ENCODE data around the gene SESN1.

SESN1 gene

DNA sequence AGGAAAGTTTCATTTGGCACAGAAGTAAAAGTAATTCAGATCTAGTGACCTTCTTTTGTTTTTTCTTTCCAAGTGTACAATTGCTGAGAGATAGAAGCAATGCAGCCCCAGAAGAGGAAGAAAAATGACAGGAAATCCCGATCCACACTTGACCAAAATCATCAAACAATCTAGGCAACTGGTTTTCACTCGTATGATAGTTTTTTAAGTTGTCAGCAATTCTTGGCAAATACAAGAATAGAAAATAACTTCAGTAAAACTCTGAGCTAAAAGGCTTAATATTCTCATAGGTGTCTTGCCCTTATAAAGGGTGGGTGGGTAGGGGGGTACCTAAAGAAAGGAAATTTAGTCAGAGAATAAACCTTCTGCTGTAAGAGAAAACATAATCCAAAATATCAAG, 36.0 kb downstream of the SESN1 start:
- DNase-seq = no peak

DNA sequence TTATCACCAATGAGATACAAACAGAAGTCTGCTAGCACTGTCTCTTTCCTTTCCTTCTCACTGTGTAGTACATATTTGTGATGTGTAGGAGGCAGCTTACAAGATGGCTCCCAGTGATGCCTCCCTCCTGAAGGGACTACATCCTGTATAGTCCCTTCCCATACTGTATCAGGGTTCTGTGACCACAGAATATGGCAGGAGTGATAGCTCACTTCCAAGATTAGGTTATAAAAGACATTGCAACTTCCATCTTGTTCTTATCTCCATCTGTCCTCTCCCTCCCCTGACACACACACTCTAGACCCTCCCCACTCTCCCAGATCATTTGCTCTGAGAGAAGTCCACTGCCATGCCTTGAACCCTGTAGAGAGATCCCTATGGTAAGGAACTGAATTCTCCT, 38.0 kb downstream of the SESN1 start:
- no peak for DNase-seq

- DNase-seq = no peak
Measured at GRCh38 chr6:109055771-109056235, 38.8 kb downstream of the SESN1 start.

GRCh38 chr6:109053336-109053735, 41.3 kb downstream of the SESN1 start:
- no peak for DNase-seq

- DNase-seq = no peak
Measured at GRCh38 chr6:109052852-109053251, 41.8 kb downstream of the SESN1 start.

DNA sequence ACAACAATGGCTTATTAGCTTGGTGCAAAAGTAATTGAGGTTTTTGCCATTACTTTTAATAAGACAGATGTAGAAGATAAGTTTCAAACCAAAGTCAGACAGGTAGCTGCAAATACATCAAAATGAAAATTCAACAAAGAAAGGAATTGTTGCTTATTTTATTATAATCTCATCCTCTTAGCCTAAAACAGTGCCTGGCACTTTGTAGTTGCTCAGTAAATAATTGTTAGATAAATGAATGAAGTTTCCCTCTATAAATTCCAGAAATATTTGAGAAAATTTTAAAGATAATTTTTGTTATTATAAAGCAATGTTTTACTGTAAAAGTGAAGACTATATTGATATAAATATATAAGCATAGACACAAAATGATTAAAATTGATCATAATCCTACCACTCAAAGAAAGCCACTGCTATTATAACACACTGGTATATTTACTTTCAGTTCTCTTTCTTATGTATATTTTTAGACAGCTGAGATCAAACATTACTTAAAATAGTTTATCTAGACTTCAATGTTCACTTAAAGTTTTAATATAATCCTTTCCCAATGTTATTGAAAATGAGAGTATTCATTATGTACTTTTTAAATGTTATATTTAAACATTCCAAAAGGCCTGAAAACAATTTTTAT, 42.5 kb downstream of the SESN1 start:
- DNase-seq = no peak

GRCh38 chr6:109051301-109052017, 43.2 kb downstream of the SESN1 start:
- DNase-seq = no peak

DNA sequence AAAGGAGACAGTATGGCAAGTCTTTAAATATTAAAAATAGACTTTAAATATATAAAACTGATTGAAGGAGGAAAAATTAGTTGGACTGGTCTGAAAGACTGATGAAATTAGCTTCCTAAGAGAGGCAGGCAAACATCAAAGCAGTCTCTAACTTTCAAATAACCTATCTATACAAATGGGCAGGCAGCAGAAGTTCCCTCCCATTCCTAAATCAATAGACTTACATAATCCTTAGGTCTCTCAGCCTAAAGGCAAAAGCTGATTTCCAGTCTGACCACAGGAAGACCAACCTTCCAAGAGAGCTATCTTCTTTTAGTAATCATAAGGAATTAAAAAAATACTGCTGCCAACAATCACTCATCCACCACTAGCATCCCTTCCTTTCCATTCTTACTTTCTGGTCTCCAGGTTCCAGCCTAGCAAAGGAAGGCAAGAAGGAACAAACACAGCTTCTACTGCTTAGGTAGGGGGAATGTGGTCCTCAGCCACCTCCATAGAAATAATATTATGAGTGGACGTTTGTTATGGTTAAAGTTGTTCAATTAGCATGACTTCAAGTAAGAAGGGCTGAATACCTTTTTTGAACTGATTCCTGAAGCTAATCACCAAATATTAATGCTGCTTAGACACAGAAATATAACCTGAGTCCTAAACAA, 44.1 kb downstream of the SESN1 start:
- no peak for DNase-seq

- no peak for DNase-seq
Measured at GRCh38 chr6:109050012-109050411, 44.6 kb downstream of the SESN1 start.

GRCh38 chr6:109048670-109049415, 45.8 kb downstream of the SESN1 start:
- no peak for DNase-seq

- no peak for DNase-seq
Measured at GRCh38 chr6:109048176-109048575, 46.5 kb downstream of the SESN1 start.

DNA sequence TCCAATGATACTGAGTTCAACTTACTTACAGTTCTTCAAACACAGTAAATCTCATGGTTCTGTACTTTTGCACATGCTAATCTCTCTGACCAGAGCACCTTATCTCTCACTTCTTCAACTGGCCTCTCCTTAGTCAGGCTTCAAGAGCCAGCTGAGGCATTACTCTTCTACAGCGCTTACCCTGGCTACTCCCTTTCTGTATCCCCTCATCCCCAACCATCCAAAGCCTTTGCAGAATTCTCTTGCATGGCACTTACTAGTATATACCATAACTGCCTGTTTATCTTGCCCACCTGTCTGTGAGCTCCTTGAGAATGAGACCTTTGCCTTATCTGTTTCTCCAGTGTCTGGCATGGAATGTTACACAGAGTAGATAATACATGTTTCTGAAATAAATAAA, 49.2 kb downstream of the SESN1 start:
- DNase-seq = no peak

DNA sequence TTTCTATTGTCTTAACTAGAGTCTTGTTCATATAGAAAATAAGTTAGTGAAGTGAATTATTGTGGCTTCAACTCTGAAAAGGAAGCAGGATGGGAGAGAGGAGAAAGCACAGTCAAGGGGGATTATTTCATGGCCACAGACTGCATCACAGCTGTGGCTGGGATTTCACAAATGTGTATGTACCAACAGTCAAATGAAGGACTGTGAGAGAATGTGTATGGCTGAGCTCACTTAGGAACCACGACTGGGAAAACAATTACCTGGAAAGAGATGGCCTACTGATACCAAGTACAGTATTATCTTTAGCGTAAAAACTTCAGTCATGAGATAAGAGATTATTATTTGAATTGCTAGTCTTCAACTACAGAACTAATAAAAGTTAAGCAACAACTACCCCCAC, 54.9 kb downstream of the SESN1 start:
- DNase-seq = no peak

DNA sequence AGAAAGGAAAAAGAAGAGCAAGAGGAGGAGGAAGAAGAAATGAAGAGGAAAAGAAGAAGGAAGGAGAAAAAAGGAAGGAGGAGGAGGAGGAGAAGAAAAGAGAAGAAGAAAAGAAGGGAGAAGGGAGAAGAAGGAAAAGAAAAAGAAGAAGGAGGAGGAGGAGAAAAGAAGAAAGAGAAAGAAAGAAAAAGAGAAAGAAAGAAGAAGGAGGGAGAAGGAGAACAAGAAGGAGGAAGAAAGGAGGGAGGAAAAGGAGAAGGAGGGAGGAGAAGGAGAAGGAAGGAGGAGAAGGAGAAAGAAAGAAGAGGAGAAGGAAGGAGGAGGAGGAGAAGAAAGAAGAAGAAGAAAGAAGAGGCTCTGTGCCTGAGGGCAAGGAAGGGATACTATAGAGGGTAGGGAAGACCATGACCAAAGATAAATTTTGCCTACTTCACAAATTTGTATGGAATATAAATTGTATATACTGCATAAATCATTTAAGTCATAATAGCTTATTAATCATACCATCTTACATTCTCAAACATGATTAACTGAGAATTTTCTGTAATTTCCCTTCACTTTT, 55.7 kb downstream of the SESN1 start:
- DNase-seq = no peak

GRCh38 chr6:109036574-109037294, 57.9 kb downstream of the SESN1 start:
- DNase-seq = peak; percentile 60

DNA sequence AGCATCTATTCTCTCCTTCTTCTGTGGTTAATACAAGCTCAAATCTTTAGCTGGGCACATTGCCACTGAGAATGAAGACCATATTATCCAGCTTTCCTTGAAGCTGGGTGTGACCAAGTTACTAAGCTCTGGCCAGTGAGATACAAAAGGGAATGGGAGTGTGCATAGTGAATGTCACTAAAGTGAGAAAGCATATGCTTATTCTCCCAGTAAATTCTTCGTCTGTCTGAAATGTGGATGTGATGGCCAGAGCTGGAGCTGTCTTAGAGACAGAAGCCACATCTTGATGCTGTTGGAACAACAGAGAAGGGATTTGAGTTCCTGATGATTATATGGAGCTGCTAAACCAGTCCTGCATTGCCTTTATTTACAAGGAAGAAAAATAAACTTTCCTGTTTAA, 60.1 kb downstream of the SESN1 start:
- DNase-seq = no peak

GRCh38 chr6:109033655-109034054, 61.0 kb downstream of the SESN1 start:
- no peak for DNase-seq

DNA sequence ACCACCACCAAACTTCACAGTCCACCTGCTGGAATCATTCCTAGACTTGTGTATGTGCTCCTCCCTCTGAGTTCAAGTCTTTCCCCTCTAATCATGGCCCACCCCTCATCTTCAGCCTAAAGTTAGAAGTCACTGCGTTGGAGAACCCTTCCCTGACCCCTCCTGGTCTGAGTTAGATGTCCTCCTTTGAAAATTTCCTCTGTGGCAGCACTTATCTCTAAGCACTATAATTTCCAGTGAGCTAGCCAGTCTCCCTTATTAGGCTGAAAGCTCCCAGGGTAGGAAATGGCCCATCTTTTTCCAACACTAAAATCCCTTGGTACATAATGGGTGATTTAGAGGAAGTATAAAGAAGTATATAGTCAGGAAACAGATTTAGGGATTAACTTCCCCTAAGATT, 63.2 kb downstream of the SESN1 start:
- no peak for DNase-seq

DNA sequence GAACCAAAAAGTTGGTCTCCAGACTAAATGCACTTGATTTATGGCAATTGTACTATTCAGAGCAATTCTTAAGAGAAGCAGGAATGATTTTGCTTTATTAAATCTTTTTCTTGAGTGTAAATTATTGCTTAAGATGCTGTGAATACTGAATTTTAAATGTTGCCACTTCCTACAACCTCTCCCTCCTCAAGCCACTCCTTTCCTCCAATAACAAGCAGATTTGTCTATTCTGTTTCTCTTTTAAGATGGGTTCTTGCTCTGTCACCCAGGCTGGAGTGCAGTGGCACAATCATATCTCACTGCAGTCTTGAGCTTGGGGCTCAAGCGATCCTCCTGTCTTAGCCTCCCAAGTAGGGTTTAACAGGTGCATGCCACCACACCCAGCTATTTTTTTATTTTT, 65.3 kb downstream of the SESN1 start:
- DNase-seq = no peak

- no peak for DNase-seq
Measured at GRCh38 chr6:109028439-109028838, 66.2 kb downstream of the SESN1 start.

DNA sequence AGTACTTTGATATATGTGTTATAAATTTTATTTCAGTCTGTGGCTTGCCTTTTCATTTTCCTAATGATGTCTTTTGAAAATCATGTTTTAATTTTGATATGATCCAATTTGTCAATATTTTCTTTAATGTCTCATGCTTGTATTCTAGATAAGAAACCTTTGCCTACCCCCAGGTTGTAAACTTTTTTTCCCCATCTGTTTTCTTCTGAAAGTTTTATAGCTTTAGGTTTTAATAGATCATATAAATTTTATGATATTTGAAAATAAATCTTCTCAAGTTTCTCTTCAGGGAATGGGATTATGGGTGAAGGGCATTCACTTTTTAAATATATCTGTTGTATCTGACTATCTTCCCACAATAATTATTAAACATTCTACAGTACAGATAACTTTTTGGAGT, 66.7 kb downstream of the SESN1 start:
- DNase-seq = no peak

DNA sequence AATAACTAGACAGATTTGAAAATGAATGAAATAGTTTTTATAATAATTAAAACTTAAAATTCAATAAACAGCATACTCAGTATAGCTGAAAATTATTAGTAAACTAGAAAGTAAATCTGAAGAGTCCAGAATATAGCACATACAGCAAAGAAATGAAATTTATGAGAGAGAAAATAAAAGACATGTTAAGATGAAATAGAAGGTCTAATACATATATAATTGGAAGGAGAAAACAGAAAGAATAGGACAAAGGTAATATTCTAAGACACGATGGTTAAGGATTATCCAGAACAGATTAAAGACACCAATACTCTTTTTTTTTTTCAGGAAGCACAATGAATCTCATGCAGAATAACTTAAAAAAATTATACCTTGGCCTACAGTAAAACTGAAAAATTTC, 69.0 kb downstream of the SESN1 start:
- DNase-seq = no peak

GRCh38 chr6:109024784-109025183, 69.9 kb downstream of the SESN1 start:
- no peak for DNase-seq

Measured in DMS79 (cell line).